GM18907 (cell line): ENCODE results near the gene PLEKHH1.

Source experiments
- ATAC-seq: cut with Tn5 transposase; IDR thresholded peaks from one replicate; pipeline ENCODE4 v1.9.1; 2021; ENCODE audit warnings: mild to moderate bottlenecking, moderate library complexity; ENCODE audit not compliant: unreplicated experiment

The PLEKHH1 gene

GRCh38 chr14:67562025-67562775 lies 29.1 kb downstream of the PLEKHH1 start:
- ATAC-seq = no peak

- ATAC-seq = no peak
Measured at GRCh38 chr14:67562776-67563150, 29.7 kb downstream of the PLEKHH1 start.

- no peak for ATAC-seq
Measured at GRCh38 chr14:67564236-67564635, 31.1 kb downstream of the PLEKHH1 start.

- no peak for ATAC-seq
Measured at GRCh38 chr14:67566908-67567307, 33.8 kb downstream of the PLEKHH1 start.

- no peak for ATAC-seq
Measured at GRCh38 chr14:67567654-67568053, 34.6 kb downstream of the PLEKHH1 start.

- ATAC-seq = no peak
Measured at GRCh38 chr14:67569011-67569650, 36.0 kb downstream of the PLEKHH1 start.

GRCh38 chr14:67569651-67570290 lies 36.7 kb downstream of the PLEKHH1 start:
- no peak for ATAC-seq

GRCh38 chr14:67570453-67570852 lies 37.4 kb downstream of the PLEKHH1 start:
- no peak for ATAC-seq

GRCh38 chr14:67571275-67571990 lies 38.3 kb downstream of the PLEKHH1 start:
- ATAC-seq = peak; percentile 59

GRCh38 chr14:67571991-67572323 lies 38.9 kb downstream of the PLEKHH1 start:
- no peak for ATAC-seq

GRCh38 chr14:67572608-67573007 lies 39.5 kb downstream of the PLEKHH1 start:
- ATAC-seq = no peak

GRCh38 chr14:67573228-67574010 lies 40.3 kb downstream of the PLEKHH1 start:
- ATAC-seq = no peak

- ATAC-seq = no peak
Measured at GRCh38 chr14:67574156-67574555, 41.1 kb downstream of the PLEKHH1 start.

- ATAC-seq = no peak
Measured at GRCh38 chr14:67574806-67575205, 41.7 kb downstream of the PLEKHH1 start.

- ATAC-seq = no peak
Measured at GRCh38 chr14:67575684-67576083, 42.6 kb downstream of the PLEKHH1 start.

- ATAC-seq = no peak
Measured at GRCh38 chr14:67576216-67576955, 43.3 kb downstream of the PLEKHH1 start.

GRCh38 chr14:67577181-67577808 lies 44.2 kb downstream of the PLEKHH1 start:
- no peak for ATAC-seq

- ATAC-seq = no peak
Measured at GRCh38 chr14:67577909-67578749, 45.0 kb downstream of the PLEKHH1 start.

GRCh38 chr14:67579040-67579439 lies 46.0 kb downstream of the PLEKHH1 start:
- ATAC-seq = no peak
